Left renal pelvis (tissue), 4 donors: Measurements from ENCODE around the gene NHERF1. TPM values are rescaled to one million over a fixed set of nuclear protein-coding genes. Genes with fewer than 3 reads are reported as not detected.

ENCODE experiments used
- DNase-seq, 4 donors: peaks; one replicate each; pipeline ENCODE4 v3.0.0-alpha.2; 2013; ENCODE audit warnings: low read depth in 4 of 4, low spot score in 3 of 4
- polyA plus RNA-seq, 4 donors: library from polyadenylated mRNA; unstranded; fragments of 120-200 nt; gene quantifications; one replicate each; pipeline ENCODE4 v1.2.1, GENCODE V29; 2013; ENCODE audit not compliant: insufficient read length in 4 of 4

The NHERF1 gene
- polyA plus RNA-seq, 4 donors: 22.4 to 179 (median 151) TPM

DNA sequence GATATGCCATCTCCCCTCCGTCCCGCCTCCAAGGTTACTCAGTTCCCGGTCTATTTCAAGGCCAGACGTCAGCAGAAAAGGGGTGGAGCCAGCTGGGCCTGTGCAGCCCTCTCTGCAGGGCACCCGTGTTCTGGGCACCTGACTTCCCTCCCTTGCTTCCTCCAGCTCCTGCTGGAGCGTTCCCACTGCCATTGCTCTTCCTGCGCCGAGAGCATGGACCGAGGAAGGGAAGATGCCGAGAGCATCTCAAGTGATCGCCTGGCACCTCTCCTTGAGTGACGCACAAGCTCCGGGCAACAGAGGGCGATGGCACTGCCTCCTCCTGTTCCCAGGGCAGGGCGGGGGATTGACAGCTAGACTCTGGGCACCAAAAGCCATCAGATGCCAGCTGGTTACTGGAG, 57.2 kb downstream of the NHERF1 start:
- DNase-seq: no peak

DNA sequence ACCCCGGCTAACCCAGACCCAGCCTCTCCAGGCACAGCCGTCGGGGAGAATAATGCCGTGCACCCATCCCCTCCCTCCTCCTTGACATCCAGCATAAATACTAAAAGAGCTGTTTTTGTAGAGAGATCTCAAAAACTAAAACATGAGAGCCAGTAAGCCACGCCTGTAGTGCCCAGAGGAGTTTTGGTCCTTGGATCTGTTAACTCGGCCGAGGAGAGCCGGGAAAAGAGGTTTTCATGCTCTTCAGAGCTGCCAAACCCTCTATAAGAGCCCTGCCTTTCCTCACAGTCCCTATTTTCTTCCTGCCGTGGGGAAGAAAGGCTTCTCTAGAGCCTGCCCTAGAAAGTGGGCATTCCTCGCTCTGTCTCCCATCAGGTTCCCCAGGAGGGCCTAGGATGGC, 57.9 kb downstream of the NHERF1 start:
- no peak for DNase-seq

DNA sequence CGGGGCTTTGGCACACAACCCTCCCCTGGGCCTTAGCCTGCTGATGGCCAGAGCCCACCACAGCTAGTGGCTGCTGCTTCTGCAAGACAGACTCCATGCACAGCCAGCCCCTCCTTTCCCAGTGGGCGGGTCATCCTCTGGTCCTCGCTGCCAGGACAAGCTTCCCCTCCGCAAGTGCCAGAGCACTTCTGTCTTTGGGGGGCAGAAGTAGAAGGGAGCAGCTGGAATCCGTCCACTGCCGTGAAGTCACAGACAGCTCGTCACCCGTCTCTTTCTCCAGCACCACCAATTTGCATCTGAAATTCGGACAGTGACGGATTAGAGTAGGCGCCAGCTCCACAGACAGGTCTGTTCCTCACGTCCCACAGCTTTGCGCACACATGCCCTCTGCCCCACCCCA, 59.0 kb downstream of the NHERF1 start:
- no peak for DNase-seq

DNA sequence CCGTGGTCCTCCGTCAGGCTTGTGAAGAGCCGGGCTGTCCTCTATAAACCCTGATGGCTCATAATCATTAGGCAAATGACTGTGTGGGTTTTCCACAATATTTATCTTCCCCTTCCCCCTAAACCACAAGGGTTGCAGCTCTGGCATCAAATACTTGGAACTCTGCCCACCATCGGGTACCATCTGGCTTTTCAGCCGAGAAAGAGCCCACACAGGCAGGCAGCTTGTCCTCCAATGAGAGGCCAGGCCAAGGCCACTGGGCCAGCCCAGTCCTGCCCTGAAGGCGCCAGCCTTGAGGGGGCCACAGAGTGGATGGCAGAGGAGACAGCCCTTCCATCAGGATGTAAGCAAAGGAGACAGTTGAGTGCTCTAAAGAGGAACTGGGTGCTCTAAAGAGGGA, 59.5 kb downstream of the NHERF1 start:
- no peak for DNase-seq

DNA sequence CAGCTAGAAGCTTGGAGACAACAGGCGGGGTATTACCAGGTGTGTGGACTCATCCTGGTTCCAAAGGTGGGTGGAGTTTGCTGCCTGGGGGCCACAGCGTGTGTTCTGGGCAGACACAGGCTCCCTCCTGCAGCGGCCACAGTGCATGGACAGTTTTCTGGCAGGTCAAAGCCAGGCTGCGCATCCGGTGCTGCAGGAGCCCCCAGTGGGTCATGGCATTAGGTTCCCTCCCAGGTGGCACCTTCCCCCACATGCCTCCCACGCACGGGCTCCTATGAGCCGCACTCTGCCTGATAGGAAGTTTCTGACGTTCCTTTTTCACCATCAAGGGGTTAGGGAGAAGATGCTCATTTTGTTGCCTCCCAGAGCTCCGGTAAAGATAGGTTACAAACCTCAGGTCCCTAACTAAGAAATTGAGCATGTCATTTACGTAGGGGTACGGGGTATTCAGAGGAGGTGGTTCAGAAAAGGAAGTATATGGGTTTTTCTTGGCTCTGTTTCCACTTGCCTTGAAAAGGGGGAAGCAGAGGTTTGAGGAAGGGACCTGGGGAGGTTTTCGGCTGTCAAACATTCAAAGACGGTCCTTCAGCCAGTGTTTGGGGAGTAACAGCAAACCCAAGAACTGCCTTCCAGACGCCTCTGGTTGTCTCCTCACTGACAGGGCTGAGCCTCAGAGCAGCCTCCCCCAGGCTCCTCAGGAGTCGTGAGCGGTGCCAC, 60.4 kb downstream of the NHERF1 start:
- no peak for DNase-seq

DNA sequence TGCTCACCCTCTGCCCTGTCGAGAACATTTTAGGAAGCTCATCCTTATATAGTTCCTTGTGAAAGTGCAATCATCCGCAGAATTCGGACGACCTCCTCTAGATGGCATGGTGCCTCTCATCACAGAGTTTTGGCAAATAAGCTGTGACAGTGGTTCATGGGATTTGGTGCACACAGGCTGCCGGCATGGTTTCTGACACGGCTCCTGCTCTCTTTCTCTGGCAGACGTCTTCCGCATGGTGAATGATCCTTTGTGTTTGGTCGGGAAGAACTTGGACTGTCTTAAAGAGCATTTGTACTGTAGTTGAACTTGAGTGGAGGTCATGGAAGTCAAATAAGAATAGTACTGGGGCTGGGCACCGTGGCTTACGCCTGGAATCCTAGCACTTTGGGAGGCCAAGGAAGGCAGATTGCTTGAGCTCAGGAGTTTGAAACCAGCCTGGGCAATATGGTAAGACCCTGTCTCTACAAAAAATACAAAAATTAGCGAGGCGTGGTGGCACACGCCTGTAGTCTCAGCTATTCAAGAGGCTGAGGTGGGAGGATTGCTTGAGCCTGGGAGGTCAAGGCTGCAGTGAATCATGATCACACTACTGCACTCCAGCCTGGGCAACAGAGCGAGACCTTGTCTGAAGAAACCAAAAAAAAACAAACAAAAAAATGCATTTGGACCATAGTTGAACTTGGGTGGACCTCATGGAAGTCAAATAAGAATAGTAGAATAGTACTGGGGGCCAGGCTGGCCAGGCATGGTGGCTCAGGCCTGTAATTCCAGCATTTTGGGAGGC, 62.5 kb downstream of the NHERF1 start:
- DNase-seq: no peak

DNA sequence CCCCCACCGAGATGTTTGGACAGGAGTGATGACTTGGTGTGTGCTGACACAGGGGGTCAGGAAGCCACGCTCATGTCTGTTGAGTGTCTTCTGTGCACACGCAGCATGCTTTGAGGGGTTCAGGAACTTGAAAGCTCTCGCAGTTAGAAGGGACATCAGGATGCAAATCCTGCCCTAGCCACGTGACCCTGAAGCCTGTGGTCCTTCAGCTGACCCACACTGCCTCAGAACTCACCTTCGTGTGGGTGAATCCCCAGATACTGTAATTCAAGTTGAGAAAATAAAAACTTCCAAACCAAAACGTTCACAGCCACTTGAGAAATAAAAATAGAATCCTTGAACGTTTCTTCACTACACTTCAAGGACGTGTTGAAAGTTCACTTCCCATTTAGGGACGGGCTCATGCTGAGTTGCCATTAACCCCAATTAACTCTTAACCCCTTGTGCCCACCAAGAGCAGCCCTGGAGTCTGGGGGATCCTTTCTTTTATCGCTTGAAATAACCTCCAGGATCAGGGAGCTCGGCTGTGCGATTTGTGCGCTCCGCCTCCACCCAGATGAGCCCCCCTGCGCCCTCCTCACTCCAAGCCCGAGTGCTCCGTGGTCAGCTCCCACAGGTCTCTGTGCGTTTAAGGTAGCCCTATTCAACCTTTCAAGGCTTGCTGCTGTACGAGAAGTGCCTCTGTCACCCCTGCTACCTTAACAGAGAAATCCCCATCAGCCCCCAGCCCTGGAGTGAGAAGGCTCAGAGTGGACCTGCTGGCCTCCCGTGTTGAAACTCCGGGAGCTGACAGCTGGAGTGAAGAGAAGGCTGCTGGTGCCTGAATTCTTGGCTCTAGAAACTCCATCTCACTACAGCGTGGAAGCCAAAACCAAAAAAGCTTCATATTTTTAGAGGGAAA, 63.9 kb downstream of the NHERF1 start:
- DNase-seq: peak in 2 of 4 donors; percentile 42 to 68

DNA sequence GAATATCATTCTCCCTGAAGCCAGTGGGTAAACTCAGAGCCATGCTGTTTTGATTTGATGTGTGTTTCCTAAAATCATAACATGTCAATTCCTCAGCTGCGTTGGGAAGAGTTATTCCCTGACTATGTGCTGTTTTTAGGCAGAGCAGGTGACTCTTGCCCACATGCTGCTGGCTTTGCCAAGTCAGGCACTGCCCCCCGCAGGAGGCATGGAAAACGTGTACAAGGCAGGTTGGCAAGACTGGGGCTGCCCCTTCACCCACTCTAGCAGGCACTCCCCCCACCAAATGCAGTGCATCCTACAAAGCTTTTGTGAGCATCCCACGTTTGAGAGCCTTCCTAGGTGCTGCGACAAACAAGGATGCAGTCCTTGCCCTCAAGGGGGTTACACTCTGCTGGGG, 66.0 kb downstream of the NHERF1 start:
- DNase-seq: no peak

DNA sequence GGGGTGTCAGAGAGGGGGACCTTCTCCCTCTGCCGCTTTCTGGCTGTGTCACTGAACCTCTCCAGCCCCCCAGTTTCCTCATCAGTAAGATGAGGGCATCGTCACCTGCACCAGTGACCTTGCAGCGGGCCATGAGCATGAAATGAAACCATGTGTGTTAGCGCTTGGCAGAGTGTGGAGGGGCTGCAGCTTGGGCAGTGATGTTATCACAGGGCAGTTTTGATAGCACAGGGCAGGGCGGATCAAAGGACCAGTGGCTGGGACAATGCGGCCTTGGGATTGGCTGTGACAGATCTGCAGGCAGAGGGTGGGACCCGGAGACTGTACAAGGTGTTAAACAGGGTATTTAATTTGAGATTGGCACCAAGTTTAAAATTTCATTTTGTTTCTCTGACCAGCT, 66.6 kb downstream of the NHERF1 start:
- no peak for DNase-seq

DNA sequence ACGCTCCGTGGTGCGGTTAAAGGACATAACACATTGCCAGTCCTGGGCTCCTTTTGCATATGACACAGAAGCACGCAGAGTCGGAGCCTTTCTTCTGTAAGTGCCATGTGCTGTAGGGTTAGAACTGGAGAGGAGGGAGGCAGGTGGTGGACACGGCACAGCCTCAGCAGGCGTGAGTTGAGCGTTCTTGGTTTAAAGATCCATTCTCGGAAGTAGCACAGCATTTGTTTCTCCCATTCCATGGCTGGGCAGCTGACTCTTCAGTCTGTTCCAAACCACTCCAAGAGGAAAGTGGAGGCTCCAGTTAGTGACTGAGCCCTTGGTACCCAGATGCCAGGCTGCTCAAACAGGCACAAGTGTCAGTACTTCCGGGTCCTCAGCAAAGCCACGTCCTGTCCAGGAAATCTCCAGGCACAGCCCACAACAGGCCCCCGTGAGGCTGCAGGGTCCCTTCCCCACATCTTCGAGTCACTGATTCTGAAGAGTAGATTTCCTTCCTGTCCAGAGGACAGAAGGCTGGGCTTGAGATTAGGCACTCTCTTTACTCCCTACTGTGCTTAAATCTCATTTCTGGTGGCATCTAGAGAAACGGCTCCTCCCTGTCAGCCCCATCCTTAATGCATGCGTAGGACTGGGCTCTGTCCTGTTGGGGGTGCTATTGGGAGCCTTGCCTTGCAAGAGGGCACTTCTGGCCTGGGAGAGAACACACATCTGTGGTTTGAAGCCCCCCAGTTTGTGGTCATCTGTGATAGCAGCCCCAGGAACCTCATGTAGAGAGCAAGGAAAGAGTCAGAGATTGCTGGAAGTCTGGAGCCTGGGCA, 67.3 kb downstream of the NHERF1 start:
- no peak for DNase-seq

DNA sequence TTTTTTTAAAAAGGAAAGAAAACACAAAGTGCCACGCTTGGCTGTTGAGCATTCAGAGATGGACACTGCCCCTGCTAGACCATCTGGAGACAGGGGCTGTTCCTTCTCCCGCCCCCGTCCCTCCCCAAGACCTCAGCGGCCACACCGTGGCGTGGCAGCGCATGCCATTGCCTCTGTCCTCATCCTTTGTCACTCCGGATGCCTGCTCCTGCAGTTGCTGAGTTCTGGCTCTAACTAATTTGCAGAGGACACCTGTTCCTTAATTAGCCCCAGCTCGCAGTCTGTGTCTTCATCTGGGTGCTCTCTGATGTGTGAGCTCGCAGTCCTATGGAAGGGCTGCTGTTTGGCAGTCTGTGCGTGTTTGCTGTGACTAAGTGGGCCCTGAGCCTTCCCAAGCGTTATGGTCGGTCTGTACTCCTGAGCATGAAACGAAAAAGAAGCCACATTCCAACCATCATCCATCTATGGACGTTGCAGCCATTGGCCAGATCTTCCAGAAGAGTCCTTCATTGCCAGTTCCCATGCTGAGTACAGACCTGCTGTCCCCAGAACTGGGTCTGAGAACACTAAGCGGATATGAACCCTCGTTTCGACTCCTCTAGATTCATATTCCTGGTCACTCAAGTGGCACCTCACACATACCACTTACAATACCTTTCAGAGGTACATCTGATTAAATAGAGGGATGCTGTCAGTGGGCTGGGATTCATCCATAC, 68.6 kb downstream of the NHERF1 start:
- no peak for DNase-seq

DNA sequence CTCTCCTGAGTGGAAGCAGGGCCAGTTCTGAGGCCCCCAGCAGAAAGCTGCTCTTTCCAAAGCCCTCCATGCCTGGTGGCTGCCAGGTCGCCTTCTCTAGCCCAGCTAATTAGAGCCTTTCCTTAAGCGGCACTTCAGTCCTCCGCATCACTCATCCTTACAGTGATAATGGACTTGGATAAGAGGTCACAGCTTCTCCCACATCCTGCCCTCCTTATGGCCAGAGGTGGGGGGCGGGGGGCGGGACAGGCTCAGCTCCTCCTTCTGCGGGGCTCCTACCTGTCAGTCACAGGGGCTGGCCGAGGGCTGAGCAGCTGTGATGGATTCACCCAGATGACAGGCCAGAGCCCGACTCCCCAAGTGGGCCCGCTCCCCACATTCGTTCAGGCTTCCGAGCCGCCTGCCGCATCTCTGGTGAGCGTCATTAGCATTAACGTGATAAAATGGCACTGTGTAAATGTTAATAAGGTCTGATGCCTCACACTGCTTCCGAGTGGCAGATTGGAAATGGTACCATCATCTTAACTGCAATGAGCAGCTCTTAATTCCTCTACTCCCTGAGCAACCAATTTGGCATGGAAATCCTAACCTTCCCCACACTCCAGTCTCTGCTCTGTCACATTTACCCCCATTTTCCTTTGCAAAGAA, 70.0 kb downstream of the NHERF1 start:
- no peak for DNase-seq

Other genes with a start within 250 kb of the NHERF1 start
- gene CD300LB, start 217.2 kb upstream of the NHERF1 start, polyA plus RNA-seq: under 1 TPM; 0.15 to 0.27 (median 0.20) TPM
- gene CD300C, start 202.5 kb upstream of the NHERF1 start, polyA plus RNA-seq: under 1 TPM; 0.26 to 0.61 (median 0.42) TPM
- gene CD300H, start 181.1 kb upstream of the NHERF1 start, polyA plus RNA-seq: under 1 TPM in 1 of 4 donors, not detected in 3; 0.34 TPM
- gene CD300LD, start 156.3 kb upstream of the NHERF1 start, polyA plus RNA-seq: not detected
- under 1 TPM; 0.09 to 0.48 (median 0.25) TPM for gene CD300E, start 124.9 kb upstream of the NHERF1 start, polyA plus RNA-seq
- under 1 TPM; 0.23 to 0.38 (median 0.30) TPM for gene CD300LF, start 35.7 kb upstream of the NHERF1 start, polyA plus RNA-seq
- 1 to 10 TPM; 1.7 to 5.6 (median 4.3) TPM for gene RAB37, start 11.4 kb upstream of the NHERF1 start, polyA plus RNA-seq
- 10 to 100 TPM; 40.1 to 57.4 (median 44.6) TPM for gene NAT9, start 27.7 kb downstream of the NHERF1 start, polyA plus RNA-seq
- under 1 TPM; 0.13 to 0.74 (median 0.27) TPM for gene GRIN2C, start 111.3 kb downstream of the NHERF1 start, polyA plus RNA-seq
- gene FDXR, start 124.4 kb downstream of the NHERF1 start, polyA plus RNA-seq: 10 to 100 TPM in 1 of 4 donors, 1 to 10 TPM in 3; 4.3 to 11.3 (median 6.1) TPM
- gene FADS6, start 145.0 kb downstream of the NHERF1 start, polyA plus RNA-seq: under 1 TPM in 2 of 4 donors, not detected in 2; 0.36 to 0.49 TPM
- under 1 TPM; 0.48 to 0.82 (median 0.60) TPM for gene USH1G, start 174.6 kb downstream of the NHERF1 start, polyA plus RNA-seq
- under 1 TPM in 1 of 4 donors, not detected in 3; 0.08 TPM for gene OTOP2, start 175.6 kb downstream of the NHERF1 start, polyA plus RNA-seq
- not detected for gene OTOP3, start 187.3 kb downstream of the NHERF1 start, polyA plus RNA-seq
- 10 to 100 TPM in 3 of 4 donors, 1 to 10 TPM in 1; 5.4 to 19.6 (median 12.6) TPM for gene HID1, start 224.1 kb downstream of the NHERF1 start, polyA plus RNA-seq
- 1 to 10 TPM; 7.4 to 9.7 (median 9.0) TPM for gene CDR2L, start 239.0 kb downstream of the NHERF1 start, polyA plus RNA-seq